Measurements from ENCODE around the gene PANK1.

PANK1 gene

DNA sequence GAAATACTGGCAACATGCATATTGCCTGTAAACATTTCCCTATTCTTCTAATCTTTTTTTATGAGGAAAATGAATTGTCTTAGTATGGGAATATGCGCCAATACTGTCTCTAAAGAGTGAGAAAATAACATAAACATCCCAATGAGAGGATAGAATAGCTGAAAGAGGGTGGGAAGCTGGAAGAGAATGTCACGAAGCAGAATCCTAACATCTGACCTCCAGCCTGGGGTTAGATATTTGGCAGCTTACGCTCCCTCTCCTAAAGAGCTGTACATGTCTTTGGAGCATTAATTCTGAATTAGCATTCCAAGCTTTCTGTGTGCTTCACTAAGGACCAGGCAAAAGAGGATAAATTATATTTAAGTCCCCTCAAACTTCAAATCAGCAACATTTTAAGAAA lies 78.0 kb downstream of the PANK1 start:
- TF ChIP-seq CTCF (IDR thresholded peaks at IDR 0.05; ENCODE audit: insufficient read depth, low read length) = no peak
- no peak for TF ChIP-seq SPI1 (IDR thresholded peaks at IDR 0.05; ENCODE audit: borderline replicate concordance, low read depth)
- no peak for TF ChIP-seq POLR2AphosphoS5 (IDR thresholded peaks at IDR 0.05; ENCODE audit: low read depth)
- no peak for TF ChIP-seq REST (IDR thresholded peaks at IDR 0.05; ENCODE audit: insufficient replicate concordance, low read depth)
- TF ChIP-seq GABPA (IDR thresholded peaks at IDR 0.05; ENCODE audit: low read depth) = no peak
- Histone ChIP-seq H3K4me3 (replicated peaks; ENCODE audit: insufficient read depth, low read length) (no peak overlapping the region), H3K27ac (replicated peaks) (no peak overlapping the region), H3K27me3 (ENCODE audit: insufficient read depth, poor library complexity, severe bottlenecking) (peaks cover 9% of the 10 kb centered on the region)
- DNase-seq (ENCODE audit: low read depth in 1 of 2, low spot score in 1 of 2) = no peak

DNA sequence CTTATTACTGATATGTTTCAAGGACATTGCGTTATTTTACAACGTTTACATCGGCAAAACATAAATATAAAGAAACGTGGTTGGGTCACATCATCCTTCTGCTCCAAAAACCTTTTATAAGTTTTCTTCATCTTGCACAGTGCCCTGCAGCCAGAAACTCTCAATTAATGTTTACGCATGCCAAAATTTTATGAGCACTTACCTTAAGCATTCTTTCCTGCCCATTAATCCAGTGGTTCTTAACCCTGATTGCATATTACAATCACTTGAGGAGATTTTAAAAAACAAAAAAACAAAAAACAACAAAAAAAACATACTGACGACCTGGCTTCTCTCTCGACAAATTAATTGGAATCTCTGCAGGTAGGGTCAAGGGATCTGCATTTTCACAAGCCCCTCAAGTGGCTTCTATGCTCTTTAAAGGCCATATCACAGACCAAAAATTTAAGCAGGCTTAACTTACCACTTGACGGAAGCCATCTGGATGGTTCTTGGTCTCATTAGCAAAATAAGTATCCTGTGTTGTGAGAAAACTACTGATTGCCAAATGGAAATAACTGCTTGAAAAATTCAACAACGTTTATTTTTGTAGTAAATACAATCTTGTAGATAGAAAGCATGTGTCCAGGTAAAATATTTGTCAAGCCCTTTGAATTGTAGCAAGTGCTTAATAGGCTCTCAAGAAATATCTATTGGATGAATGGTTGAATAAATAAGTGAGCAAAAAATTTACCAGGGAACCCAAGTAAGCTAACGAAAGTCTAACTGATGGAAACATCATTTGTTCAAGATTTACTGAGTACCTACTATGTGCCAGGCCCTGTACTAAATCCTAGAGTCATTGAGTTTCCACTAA lies 78.7 kb downstream of the PANK1 start:
- H3K4me3 ChIP-seq (replicated peaks; ENCODE audit: insufficient read depth, low read length) = no peak overlapping the region
- peaks cover 10% of the 10 kb centered on the region for H3K27me3 ChIP-seq (ENCODE audit: insufficient read depth, poor library complexity, severe bottlenecking)
- no peak for DNase-seq (ENCODE audit: low read depth in 1 of 2, low spot score in 1 of 2)
- H3K27ac ChIP-seq (replicated peaks) = no peak overlapping the region
- TF ChIP-seq GABPA (IDR thresholded peaks at IDR 0.05; ENCODE audit: low read depth) = no peak
- no peak for TF ChIP-seq CTCF (IDR thresholded peaks at IDR 0.05; ENCODE audit: insufficient read depth, low read length)
- no peak for TF ChIP-seq POLR2AphosphoS5 (IDR thresholded peaks at IDR 0.05; ENCODE audit: low read depth)
- no peak for TF ChIP-seq SPI1 (IDR thresholded peaks at IDR 0.05; ENCODE audit: borderline replicate concordance, low read depth)
- no peak for TF ChIP-seq REST (IDR thresholded peaks at IDR 0.05; ENCODE audit: insufficient replicate concordance, low read depth)

DNA sequence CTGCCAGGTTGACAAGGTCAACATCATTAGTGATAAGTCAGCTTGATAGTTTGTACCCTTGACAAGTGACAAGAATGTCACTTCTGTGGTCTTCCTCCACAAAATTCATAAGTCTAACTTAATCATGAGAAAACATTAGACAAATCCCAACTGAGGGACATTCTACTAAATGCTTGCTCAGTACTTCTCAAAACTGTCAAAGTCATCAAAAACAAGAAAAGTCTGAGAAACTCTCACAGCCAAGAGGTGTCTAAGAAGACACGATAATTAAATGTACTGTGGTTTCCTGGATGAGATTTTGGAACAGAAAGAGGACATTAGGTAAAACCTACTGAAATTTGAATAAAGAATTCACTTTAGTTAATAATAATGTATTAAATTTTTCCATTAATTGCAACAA lies 79.9 kb downstream of the PANK1 start:
- TF ChIP-seq CTCF (IDR thresholded peaks at IDR 0.05; ENCODE audit: insufficient read depth, low read length) (no peak), SPI1 (IDR thresholded peaks at IDR 0.05; ENCODE audit: borderline replicate concordance, low read depth) (no peak), REST (IDR thresholded peaks at IDR 0.05; ENCODE audit: insufficient replicate concordance, low read depth) (no peak)
- H3K4me3 ChIP-seq (replicated peaks; ENCODE audit: insufficient read depth, low read length) = no peak overlapping the region
- peaks cover 10% of the 10 kb centered on the region for H3K27me3 ChIP-seq (ENCODE audit: insufficient read depth, poor library complexity, severe bottlenecking)
- no peak for DNase-seq (ENCODE audit: low read depth in 1 of 2, low spot score in 1 of 2)
- no peak overlapping the region for H3K27ac ChIP-seq (replicated peaks)
